NCI-H1105 treated with DMSO at 0.1 percent for 48 hours (cell line): ENCODE data around the gene TRHDE.

Source experiments
- DNase-seq: peaks from one replicate; lab custom pipeline; 2025; lab: John Stamatoyannopoulos, UW

The TRHDE gene, protein sequence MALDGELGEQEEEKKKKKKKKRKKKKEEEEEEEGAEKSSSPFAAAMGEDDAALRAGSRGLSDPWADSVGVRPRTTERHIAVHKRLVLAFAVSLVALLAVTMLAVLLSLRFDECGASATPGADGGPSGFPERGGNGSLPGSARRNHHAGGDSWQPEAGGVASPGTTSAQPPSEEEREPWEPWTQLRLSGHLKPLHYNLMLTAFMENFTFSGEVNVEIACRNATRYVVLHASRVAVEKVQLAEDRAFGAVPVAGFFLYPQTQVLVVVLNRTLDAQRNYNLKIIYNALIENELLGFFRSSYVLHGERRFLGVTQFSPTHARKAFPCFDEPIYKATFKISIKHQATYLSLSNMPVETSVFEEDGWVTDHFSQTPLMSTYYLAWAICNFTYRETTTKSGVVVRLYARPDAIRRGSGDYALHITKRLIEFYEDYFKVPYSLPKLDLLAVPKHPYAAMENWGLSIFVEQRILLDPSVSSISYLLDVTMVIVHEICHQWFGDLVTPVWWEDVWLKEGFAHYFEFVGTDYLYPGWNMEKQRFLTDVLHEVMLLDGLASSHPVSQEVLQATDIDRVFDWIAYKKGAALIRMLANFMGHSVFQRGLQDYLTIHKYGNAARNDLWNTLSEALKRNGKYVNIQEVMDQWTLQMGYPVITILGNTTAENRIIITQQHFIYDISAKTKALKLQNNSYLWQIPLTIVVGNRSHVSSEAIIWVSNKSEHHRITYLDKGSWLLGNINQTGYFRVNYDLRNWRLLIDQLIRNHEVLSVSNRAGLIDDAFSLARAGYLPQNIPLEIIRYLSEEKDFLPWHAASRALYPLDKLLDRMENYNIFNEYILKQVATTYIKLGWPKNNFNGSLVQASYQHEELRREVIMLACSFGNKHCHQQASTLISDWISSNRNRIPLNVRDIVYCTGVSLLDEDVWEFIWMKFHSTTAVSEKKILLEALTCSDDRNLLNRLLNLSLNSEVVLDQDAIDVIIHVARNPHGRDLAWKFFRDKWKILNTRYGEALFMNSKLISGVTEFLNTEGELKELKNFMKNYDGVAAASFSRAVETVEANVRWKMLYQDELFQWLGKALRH

DNA sequence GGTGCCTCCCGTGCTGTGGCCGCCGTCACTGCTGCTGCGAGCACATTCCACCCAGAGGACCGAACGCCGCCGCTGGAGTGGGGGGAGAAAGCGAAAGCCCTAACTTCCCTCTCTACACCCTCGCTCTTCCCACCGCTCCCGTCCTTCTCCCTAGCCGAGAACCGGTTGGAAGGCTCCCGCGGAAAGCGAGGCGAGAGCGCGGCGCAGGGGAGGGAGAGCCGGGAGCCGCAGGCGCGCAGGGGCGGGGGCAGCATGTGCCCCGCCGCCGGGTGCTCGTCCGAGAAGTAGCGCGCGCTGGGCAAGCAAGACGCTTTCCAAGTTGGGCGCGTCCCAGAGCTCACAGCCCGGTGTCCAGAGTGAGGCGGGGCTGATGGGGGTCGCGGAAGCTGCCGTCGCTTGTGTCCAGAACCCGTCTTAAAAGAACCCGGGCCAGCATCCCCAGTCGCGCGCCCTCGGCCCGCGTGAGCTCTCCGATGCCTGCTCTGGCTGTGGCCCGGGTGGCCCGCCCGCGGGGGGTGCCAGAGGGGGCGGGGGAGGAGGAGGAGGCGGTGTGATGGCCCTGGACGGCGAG, at the start of gene TRHDE:
Gene TRHDE (plus strand): TSS at position 280 of the 571 bp plus-strand sequence. CDS start 274 bp downstream, at position 554.
- DNase-seq, result peak; percentile 50

DNA sequence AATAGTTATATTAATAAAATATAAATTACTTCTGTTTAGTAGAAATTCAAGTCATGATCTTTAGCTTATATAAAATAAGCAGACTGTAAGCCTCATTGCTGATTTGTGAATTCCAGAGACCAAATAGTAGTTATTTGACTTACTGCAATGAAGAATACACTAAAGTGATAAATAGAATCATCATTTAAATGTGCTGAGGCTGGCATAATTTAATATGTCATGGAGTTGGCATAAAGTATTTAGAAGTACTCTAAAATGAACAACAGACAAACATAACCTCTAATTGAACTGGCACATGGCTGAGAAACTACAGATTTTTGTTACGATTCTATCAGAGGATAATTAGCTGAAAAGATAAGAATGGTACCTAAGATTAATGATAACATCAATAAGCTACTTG, 45.7 kb upstream of the TRHDE start:
- peak; percentile 16 for DNase-seq

DNA sequence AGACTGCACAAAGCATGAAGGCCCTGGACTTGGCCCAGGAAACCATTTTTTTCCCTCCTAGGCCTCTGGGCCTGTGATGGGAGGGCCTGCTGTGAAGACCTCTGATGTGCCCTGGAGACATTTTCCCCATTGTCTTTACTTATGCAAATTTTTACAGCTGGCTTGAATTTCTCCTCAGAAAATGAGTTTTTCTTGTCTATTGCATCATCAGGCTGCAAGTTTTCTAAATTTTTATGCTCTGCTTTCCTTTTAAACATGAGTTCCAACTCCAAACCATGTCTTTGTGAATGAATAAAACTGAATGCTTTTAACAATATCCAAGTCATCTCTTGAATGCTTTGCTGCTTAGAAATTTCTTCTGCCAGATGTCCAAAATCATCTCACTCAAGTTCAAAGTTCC, 43.7 kb upstream of the TRHDE start:
- no peak for DNase-seq

DNA sequence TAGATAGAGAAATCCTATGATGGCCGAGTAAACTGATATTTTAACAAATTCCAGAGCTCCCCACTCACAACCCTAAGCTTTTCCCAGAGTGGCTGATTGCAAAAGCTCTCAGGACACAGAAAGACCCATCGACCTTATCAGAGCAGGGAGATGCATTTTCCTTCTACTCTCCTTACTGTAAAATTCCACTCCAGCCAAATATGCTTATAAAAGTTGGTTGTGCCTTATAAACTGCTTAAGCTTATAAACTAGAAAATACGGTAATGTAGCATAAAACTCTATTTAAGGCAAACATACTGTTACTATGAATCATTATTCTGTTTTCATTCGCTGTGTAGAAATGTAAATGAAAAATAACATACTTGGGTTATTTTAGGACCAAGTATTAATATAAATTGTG, 41.6 kb upstream of the TRHDE start:
- DNase-seq, result no peak

DNA sequence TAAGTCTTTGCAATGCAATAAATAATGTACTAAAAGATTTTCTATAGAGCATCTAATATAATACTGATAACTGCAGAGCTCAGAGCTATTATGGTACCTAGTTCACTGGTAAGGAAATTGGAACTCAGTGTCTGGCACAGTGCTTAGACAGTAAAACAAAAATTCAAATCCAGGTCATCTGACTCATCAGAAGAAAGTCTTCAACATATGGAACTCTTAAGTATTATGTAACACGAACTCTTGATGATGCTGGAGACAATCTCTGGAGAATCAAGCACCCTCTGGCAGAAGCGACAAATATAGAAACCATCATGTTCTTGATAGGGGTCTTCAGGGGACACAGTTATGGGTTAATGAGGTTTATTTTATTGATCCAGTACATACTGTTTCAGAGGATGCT, 37.3 kb upstream of the TRHDE start:
- DNase-seq, result no peak

DNA sequence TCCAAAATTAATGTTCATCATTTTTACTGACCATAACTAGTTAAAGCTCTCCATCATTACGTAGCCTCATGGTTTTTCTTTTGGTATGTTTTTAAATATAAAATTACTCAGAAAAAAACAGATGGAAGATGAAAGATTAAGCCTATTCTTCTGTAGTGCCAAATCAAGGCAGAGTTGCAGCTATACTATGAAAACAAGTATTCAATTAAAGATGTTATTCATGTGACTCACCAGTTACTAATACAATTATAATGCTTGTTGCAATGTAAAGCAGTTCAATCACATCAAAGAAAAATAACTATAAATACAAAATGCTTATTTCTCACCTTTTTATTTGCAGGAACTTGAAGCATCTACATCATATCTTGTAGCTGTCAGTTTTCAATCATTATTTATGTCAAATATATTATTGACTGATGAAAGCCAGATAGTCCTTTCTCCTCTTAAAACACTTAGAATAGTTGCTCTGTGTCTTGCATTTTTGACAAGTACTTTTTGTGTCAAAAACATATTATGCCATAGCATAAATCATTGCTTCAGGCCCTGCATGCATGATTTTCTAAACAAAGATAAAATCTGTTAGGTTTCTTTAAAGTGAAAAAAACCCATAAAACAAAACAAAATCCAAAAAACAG, 36.0 kb upstream of the TRHDE start:
- DNase-seq, result no peak

DNA sequence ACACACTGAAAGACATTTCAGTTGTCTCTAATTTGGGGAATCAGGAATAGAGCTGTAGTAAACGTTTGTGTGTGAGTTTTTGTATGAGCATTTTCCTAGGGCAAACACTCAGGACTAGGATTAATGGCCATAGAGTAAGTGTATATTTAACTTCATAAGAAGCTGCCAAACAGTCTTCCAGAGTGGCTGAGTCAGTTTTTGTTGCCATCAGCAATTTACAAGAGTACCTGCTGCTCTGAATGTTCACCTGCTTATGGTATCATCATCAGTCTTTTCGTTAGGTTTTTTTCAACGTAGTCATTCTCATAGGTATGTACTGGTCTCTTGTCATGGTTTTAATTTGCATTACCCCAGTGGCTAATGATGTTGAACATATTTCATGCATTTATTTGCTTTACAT, 30.6 kb upstream of the TRHDE start:
- DNase-seq, result peak; percentile 9

DNA sequence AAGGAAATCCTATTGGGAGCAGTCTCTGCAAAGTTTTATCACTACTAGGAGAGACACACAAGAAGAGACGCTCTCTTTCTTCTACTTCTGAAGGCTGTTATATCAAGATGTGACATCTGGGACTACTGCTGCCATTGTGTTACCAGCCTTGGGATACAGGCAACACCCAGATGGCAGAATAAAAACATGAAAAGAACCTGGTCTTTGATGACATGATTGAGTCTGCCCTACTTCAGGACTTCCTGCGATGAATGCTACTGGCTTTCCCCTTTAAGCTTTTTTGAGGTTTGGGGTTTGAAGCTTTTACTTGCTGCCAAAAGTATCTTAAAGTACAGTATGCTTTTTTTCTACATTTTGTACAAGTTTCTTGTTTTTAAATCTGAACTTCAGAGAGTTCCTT, 29.2 kb upstream of the TRHDE start:
- DNase-seq, result no peak

DNA sequence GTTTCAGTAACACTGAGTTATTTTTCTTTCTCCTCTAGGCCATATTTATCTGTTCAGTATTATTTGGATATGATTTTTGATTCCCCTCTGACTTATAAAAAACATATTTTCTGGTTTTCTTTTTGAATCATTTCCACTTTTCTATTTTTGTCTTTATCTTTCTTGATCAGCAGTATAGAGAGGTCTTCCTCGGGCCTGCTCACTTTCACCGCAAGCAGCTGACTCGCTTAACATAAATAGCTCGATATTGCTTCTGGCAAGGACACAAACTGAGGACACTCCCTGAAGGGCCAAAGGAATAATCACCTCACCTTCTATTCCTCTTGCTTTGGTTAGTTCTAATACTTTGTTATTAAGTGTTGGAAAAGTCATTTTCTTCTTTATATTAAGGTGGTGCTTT, 25.8 kb upstream of the TRHDE start:
- DNase-seq, result no peak

DNA sequence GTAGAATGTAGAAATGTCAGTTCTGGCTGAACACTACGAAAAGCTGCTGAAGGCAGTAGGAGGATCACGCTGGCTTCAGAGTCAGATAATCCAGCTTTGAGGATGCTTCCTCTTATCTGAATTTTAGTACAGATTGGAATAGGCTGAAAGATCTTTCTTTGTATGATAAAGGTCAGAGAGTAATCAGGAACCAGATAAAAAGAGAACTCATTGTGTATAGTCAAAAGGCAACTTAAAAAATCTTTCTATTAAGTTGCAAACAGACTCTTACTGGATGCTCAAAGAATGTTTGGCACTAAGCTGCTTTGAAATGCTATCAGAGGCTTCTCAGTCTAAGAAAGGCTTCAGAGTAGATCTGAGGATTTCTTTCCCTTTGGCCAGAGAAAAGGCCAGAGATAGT, 21.8 kb upstream of the TRHDE start:
- no peak for DNase-seq

DNA sequence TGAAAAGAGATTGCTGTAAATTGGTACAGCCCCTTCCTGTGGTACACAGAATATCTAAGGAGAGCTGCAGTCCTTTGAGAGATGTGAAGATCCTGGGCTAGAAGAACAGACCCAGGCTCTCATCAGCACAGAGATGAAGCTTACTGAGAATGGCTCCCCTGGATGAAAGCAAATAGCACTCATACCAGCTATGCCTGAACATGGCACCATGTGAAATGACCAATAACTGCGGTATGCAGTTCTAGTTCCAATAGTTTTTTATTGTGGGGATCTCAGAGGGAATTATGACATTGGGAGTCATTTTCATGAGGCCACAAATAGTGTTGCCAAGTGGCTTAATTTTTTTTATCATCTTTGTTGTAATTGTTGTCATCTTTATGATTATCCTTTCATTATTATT, 15.4 kb upstream of the TRHDE start:
- no peak for DNase-seq

DNA sequence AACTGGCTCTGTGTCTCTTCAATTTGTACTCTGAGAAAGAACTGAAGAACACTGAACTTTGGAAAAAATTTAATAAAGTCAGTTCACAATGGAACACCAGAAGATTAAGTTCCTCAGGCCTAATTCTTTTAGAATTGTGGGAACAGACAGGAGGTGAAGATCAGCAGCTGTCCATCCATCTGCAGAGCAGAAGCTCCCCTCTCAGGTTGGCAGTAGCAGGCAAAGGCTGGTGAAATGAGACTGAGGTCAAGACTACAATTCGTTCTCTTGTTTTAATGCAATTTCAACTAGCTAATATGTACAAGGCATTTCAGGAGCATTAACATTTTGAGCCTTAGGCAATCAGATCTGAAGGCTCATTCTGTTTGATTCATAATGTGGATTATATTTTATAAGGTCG, 10.3 kb upstream of the TRHDE start:
- DNase-seq, result no peak

DNA sequence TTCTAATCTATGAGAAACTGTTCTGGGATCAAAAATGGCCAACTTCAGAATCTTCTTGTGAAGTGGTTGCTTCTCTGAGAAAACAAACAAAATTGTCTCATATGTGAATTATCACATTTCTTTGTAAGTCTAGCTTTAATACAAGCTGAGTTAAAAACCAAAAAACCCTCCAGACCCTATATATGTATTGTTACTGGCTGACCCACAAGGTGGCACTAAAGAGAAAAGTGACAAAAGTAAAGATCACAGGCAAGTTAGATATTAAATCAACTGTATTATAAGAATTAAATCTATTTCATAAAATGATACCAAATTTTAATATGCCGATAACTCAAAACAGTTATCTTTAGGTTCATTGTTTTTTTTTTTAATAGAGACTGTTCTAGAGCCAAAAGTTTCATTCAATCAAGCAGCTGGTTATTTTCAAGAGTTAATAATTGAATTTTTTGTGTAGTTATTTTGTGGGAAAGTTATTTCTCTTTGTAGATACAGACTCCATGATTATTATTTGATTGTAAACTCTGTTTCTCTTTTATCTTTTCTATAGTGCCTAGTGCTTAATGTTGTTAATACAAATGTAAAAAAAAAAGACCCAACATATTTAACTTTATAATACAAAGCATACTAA, 7.5 kb upstream of the TRHDE start:
- DNase-seq, result peak; percentile 33

DNA sequence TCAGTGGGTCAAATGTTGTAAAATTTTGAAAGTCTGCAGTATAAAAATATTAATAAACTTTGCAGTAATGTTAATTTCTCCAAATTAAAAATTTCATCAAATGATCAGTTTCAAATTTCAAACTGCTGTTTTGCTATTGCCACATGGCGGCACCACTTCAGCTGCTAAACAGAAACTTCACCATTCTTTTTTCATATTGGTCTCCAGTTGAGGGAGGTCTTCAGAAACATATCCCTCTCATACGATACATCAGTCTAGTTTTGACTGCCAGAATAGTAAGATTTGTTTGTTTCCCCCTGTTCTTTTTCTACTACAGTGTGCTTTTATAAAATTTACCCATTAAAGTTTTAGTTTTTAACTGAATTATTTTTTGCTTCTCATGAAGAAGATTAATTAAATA, 4.2 kb upstream of the TRHDE start:
- peak; percentile 25 for DNase-seq

DNA sequence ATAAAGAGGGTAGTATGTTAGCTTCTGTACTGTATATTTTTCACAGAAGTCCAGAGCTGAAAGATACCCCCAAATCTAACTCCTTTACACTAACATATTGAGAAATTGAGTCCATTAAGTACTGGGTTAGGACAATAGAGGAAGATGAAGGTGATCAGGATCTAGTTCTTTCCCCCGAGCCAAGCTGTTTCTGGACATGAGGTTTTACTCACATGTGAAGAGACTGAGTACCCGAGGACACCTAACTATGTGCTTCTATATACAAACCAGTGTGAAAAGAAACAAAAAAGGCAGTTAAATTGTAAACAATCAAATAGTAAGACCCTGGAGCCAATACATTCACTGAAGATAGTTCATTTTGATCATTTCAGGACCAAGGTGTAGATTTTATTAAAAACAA, 3.8 kb upstream of the TRHDE start:
- no peak for DNase-seq

DNA sequence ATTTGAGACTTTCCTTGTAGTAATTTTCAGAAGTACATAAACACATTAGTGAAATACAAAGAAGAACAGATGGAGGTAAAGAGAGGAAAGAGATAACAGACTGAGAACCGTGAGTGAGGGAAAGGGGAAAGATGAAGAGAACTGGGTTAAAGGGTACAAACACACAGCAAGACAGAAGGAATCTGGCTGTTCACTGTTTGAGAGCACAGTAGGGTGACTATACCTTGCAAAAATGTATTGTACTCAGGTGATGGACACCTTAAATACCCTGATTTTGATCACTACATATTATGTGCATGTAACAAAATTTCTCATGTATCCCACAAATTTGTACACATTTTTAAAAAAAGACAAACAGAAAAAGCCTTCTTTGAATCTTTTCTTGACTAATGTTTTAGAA, 2.7 kb upstream of the TRHDE start:
- DNase-seq, result no peak

DNA sequence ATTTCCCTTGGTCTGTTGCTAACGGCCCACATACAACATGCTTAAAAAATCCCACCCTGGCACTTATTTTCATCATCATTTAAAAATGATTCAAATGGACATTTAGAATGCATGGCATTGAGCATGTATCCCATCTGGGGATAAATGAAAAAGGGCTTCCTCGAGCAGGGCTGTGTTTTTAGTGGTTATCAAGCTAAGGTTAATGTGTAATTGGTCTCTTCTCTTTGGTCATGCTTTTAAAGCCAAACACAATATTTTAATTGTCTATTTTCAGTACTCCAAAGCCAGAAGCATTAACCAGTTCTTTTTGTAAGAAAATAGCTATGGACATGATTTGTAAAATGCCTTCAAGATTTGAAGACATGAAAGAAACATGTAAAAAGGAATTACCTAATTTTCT, 1.9 kb upstream of the TRHDE start:
- no peak for DNase-seq

DNA sequence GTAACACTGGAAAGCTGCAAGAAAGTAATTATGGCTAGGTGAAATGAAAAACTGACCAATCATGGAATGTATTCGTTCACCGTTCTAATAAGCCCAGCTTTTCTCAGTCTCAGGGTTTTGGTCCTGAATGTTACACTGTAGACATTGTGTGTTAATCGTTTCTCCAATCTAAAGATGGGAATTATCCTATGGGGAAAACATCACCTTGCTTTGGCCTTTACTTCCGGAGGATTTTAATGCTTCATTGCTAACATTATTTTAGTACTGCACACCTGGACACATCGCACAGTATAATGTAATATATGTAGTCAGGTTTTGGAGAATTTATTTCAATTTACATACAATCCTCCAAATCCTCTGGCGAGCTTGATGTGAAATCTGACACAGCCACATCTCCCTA, 1.2 kb upstream of the TRHDE start:
- no peak for DNase-seq

DNA sequence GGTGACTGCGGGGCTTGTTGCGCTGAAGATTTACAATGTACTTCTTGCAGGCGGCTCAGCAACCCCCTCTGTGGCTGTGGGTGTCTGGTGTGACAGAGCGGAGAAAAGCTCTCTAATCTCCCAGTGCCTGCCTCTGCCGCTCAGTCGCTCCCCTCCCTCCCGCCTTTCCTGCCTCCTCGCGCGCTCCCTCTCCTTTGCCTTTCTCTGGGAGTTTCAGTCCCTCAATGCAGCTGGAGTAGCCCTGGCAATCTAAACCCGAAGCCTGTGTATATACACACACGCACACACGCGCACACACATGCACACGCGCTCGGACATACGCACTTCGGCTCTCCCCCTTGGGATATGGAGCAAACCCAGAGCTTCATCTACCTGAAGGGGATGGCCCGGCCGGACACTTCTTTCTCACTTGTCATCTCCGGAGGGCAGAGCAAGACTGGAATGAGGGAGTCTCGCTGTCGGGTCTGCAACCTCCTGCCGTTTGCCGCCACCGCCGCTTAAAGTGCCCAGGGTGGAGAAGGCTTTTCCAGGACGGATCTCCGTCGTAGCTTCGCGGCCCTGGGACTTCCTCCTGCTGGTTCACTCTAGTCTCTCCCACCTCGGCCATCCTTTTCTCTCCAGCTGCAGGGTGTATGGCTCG, 599 bp upstream of the TRHDE start:
- peak; percentile 50 for DNase-seq

DNA sequence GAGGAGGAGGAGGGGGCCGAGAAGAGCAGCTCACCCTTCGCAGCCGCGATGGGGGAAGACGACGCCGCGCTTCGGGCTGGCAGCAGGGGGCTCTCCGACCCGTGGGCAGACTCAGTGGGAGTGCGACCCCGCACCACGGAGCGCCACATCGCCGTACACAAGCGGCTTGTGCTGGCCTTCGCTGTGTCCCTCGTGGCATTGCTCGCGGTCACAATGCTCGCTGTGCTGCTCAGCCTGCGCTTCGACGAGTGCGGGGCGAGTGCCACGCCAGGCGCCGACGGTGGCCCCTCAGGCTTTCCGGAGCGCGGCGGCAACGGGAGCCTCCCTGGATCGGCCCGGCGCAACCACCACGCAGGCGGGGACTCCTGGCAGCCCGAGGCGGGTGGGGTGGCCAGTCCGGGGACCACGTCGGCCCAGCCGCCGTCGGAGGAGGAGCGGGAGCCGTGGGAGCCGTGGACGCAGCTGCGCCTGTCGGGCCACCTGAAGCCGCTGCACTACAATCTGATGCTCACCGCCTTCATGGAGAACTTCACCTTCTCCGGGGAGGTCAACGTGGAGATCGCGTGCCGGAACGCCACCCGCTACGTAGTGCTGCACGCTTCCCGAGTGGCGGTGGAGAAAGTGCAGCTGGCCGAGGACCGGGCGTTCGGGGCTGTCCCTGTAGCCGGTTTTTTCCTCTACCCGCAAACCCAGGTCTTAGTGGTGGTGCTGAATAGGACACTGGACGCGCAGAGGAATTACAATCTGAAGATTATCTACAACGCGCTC, 745 bp downstream of the TRHDE start:
- no peak for DNase-seq
